Activated B cell treated with CpG ODN at 0.5 μM for 24 hours (primary cell): ENCODE measurements around the gene OR52I2. TPM values are rescaled to one million over a fixed set of nuclear protein-coding genes. Genes with fewer than 3 reads are reported as not detected.

Source experiments
- total RNA-seq: library from RNA; stranded (reverse); gene quantifications from 2 replicates; pipeline ENCODE4 v1.2.3, GENCODE V29; 2022

OR52I2 gene
- total RNA-seq, 1 donor from 2014 or later: not detected

Other genes with a start within 250 kb of the OR52I2 start
- not detected in 2 replicates for gene OR52B4, start 213.4 kb upstream of the OR52I2 start, total RNA-seq
- gene TRIM21, start 188.0 kb upstream of the OR52I2 start, total RNA-seq: 27.7 and 30.8 TPM in 2 replicates
- not detected in 2 replicates for gene OR52K2, start 132.4 kb upstream of the OR52I2 start, total RNA-seq
- not detected in 2 replicates for gene OR52K1, start 99.1 kb upstream of the OR52I2 start, total RNA-seq
- not detected in 2 replicates for gene OR52M1, start 36.6 kb upstream of the OR52I2 start, total RNA-seq
- gene OR52I1, start 12.3 kb downstream of the OR52I2 start, total RNA-seq: not detected in 2 replicates
- 15.2 and 16.9 TPM in 2 replicates for gene TRIM68, start 26.5 kb downstream of the OR52I2 start, total RNA-seq
- not detected in 2 replicates for gene OR51D1, start 55.7 kb downstream of the OR52I2 start, total RNA-seq
- gene OR51E1, start 62.2 kb downstream of the OR52I2 start, total RNA-seq: not detected in 2 replicates
- not detected in 2 replicates for gene OR51E2, start 116.1 kb downstream of the OR52I2 start, total RNA-seq
- gene MMP26, start 123.0 kb downstream of the OR52I2 start, total RNA-seq: not detected in 2 replicates
- gene OR51F1, start 188.2 kb downstream of the OR52I2 start, total RNA-seq: not detected in 2 replicates
- not detected in 2 replicates for gene OR52R1, start 222.6 kb downstream of the OR52I2 start, total RNA-seq
- gene OR51F2, start 239.6 kb downstream of the OR52I2 start, total RNA-seq: not detected in 2 replicates